H4 (cell line): ENCODE measurements around the gene BEST1. TPM values are rescaled to one million over a fixed set of nuclear protein-coding genes. Genes with fewer than 3 reads are reported as not detected.
"Not testable (repeated sequence)": the region's sequence is repeated elsewhere in the genome, so short reads cannot be mapped to it uniquely, and the experiment has no call there.

Source experiments
- DNase-seq: peaks from one replicate; pipeline ENCODE4 v3.0.0-alpha.2; 2015; ENCODE audit warnings: low spot score
- total RNA-seq: library from RNA; depleted of rRNA; stranded (reverse); fragments of >200 nt; shearing (Covaris generic); gene quantifications from 2 replicates; pipeline ENCODE4 v1.2.3, GENCODE V29; 2014

Gene BEST1
- total RNA-seq, 1 experiment from 2014 or later: 0.62 TPM

- DNase-seq: no peak
These were observed 14.0 kb downstream of the BEST1 start for GRCh38 chr11:61964058-61964665.

GRCh38 chr11:61964666-61965271 is 14.6 kb downstream of the BEST1 start:
- not testable (repeated sequence) for DNase-seq

GRCh38 chr11:61966734-61967115 is 16.6 kb downstream of the BEST1 start:
- peak; percentile 8 for DNase-seq

GRCh38 chr11:61967116-61967923 is 17.2 kb downstream of the BEST1 start, which contains the start of gene FTH1:
TSS of gene FTH1 (minus strand) at chr11:61967634. CDS start at chr11:61967425, 209 bp downstream.
- peak; percentile 86 for DNase-seq

- no peak for DNase-seq
These were observed 18.0 kb downstream of the BEST1 start for GRCh38 chr11:61967924-61968757.

- no peak for DNase-seq
These were observed 18.7 kb downstream of the BEST1 start for GRCh38 chr11:61968758-61969390.

- no peak for DNase-seq
These were observed 19.2 kb downstream of the BEST1 start for GRCh38 chr11:61969391-61969758.

- DNase-seq: peak; percentile 44
These were observed 19.9 kb downstream of the BEST1 start for GRCh38 chr11:61969838-61970662.

- peak; percentile 99 for DNase-seq
These were observed 21.3 kb downstream of the BEST1 start for GRCh38 chr11:61971248-61972111.

GRCh38 chr11:61972112-61972671 is 22.0 kb downstream of the BEST1 start:
- DNase-seq: no peak

GRCh38 chr11:61972672-61973475 is 22.7 kb downstream of the BEST1 start:
- peak; percentile 69 for DNase-seq

- DNase-seq: no peak
These were observed 23.5 kb downstream of the BEST1 start for GRCh38 chr11:61973476-61974162.

- DNase-seq: no peak
These were observed 24.8 kb downstream of the BEST1 start for GRCh38 chr11:61974766-61975631.

GRCh38 chr11:61975638-61976419 is 25.7 kb downstream of the BEST1 start:
- DNase-seq: no peak

GRCh38 chr11:61976420-61976800 is 26.3 kb downstream of the BEST1 start:
- DNase-seq: no peak
